Measurements from ENCODE around the gene RPL9.
"Not testable (repeated sequence)": the region's sequence is repeated elsewhere in the genome, so short reads cannot be mapped to it uniquely, and the experiment has no call there.

The RPL9 gene

GRCh38 chr4:39466747-39467146, 8.0 kb upstream of the RPL9 start:
- DNase-seq (ENCODE audit: low spot score), result no peak

- DNase-seq (ENCODE audit: low spot score), result no peak
Measured at GRCh38 chr4:39464886-39465501, 6.3 kb upstream of the RPL9 start.

GRCh38 chr4:39458161-39458504, 589 bp downstream of the RPL9 start:
- not testable (repeated sequence) for DNase-seq (ENCODE audit: low spot score)

GRCh38 chr4:39456946-39457763, 1.6 kb downstream of the RPL9 start:
- no peak for DNase-seq (ENCODE audit: low spot score)

GRCh38 chr4:39455486-39455885, 3.2 kb downstream of the RPL9 start:
- DNase-seq (ENCODE audit: low spot score), result no peak

- DNase-seq (ENCODE audit: low spot score), result no peak
Measured at GRCh38 chr4:39453738-39454137, 5.0 kb downstream of the RPL9 start.

GRCh38 chr4:39452860-39453587, 5.7 kb downstream of the RPL9 start:
- DNase-seq (ENCODE audit: low spot score), result no peak

- no peak for DNase-seq (ENCODE audit: low spot score)
Measured at GRCh38 chr4:39452153-39452859, 6.4 kb downstream of the RPL9 start.

- no peak for DNase-seq (ENCODE audit: low spot score)
Measured at GRCh38 chr4:39451423-39452023, 7.2 kb downstream of the RPL9 start.

GRCh38 chr4:39450618-39451017, 8.1 kb downstream of the RPL9 start:
- DNase-seq (ENCODE audit: low spot score), result no peak

GRCh38 chr4:39446842-39447573, 11.7 kb downstream of the RPL9 start:
- DNase-seq (ENCODE audit: low spot score), result peak; percentile 79

GRCh38 chr4:39446483-39446841, 12.3 kb downstream of the RPL9 start:
- DNase-seq (ENCODE audit: low spot score), result no peak

- no peak for DNase-seq (ENCODE audit: low spot score)
Measured at GRCh38 chr4:39442998-39443397, 15.7 kb downstream of the RPL9 start.

- no peak for DNase-seq (ENCODE audit: low spot score)
Measured at GRCh38 chr4:39441593-39441992, 17.1 kb downstream of the RPL9 start.

- no peak for DNase-seq (ENCODE audit: low spot score)
Measured at GRCh38 chr4:39435659-39436563, 22.8 kb downstream of the RPL9 start.

- no peak for DNase-seq (ENCODE audit: low spot score)
Measured at GRCh38 chr4:39433878-39434492, 24.7 kb downstream of the RPL9 start.

- DNase-seq (ENCODE audit: low spot score), result no peak
Measured at GRCh38 chr4:39429476-39430334, 29.0 kb downstream of the RPL9 start.

GRCh38 chr4:39427520-39428114, 31.1 kb downstream of the RPL9 start:
- DNase-seq (ENCODE audit: low spot score), result no peak

GRCh38 chr4:39426728-39427127, 32.0 kb downstream of the RPL9 start:
- DNase-seq (ENCODE audit: low spot score), result no peak

Measured in ecto neural progenitor cell (in vitro differentiated cells).